K562 (cell line): Measurements from ENCODE around the gene TNFRSF18. TPM values are rescaled to one million over a fixed set of nuclear protein-coding genes. Genes with fewer than 3 reads are reported as not detected.

Experiments
- CBFB ChIP-seq: sonication (generic); formaldehyde crosslinking; IDR thresholded peaks from 2 replicates; pipeline ENCODE4 v1.4.0; 2020; ENCODE audit warnings: mild to moderate bottlenecking, missing genetic modification reagents
- CBX5 ChIP-seq: IDR thresholded peaks from 2 replicates; pipeline ENCODE4 v1.6.1; 2014; ENCODE audit warnings: low read depth, borderline replicate concordance
- CHD4 ChIP-seq: fragments of 200-600 bp; sonication (generic); IDR thresholded peaks from 3 replicates; pipeline ENCODE4 v1.6.1; 2012; ENCODE audit warnings: low read depth, mild to moderate bottlenecking, mixed read lengths, low read length, inconsistent platforms; ENCODE audit not compliant: insufficient read depth, insufficient replicate concordance, poor library complexity, severe bottlenecking
- JUND ChIP-seq, 2 experiments: IDR thresholded peaks; 2 replicates in 1 of 2; 3 replicates in 1 of 2; pipeline ENCODE4 v1.6.1; 2011; ENCODE audit warnings: borderline replicate concordance in 2 of 2, low read depth in 2 of 2, low read length in 2 of 2, improper control_type of control experiment in 1 of 2, missing biosample characterization in 1 of 2, missing genetic modification characterization in 1 of 2, missing genetic modification reagents in 1 of 2
- PPARD ChIP-seq: fragments of 250-450 bp; sonication (Bioruptor Pico); IDR thresholded peaks from 2 replicates; pipeline ENCODE4 v1.8.0; 2022; ENCODE audit warnings: inconsistent platforms, mild to moderate bottlenecking, moderate library complexity
- RBM17 ChIP-seq: fragments of 200-400 bp; formaldehyde crosslinking; IDR thresholded peaks from 2 replicates; pipeline ENCODE4 v1.6.1; 2017; ENCODE audit warnings: low read depth, mild to moderate bottlenecking, low read length, borderline replicate concordance
- SMAD1 ChIP-seq: fragments of 150-350 bp; IDR thresholded peaks from 2 replicates; pipeline ENCODE4 v1.6.1; 2014; ENCODE audit warnings: low read length, low read depth; ENCODE audit not compliant: partially characterized antibody
- SMAD3 ChIP-seq: fragments of 450-650 bp; formaldehyde crosslinking; conservative IDR thresholded peaks from 2 replicates; pipeline ENCODE4 v1.4.0; 2020; ENCODE audit warnings: mild to moderate bottlenecking
- TRIM24 ChIP-seq, 2 experiments: fragments of 450-650 bp; IDR thresholded peaks; 2 replicates each; pipeline ENCODE4 v1.6.1; 2016
- polyA plus RNA-seq, 8 experiments: library from polyadenylated mRNA; depleted of rRNA in 4 of 8; stranded (reverse) in 5 of 8; unstranded in 3 of 8; fragments of >200 nt; fragmentation: Nextera tagmentation in 2 of 8; fragmentation: Illumina TruSeq in 1 of 8; extraction: Ambion mirVana in 2 of 8; extraction: Trizol in 1 of 8; gene quantifications; 2 replicates each; pipeline versions ENCODE4 v1.2.1 to v1.2.3, GENCODE V29; 2011 to 2014; ENCODE audit warnings: inconsistent platforms in 1 of 8, missing spikeins in 1 of 8
- total RNA-seq, 7 experiments: library from RNA; depleted of rRNA in 6 of 7; stranded (reverse); fragments of >200 nt in 6 of 7; fragmentation: Illumina TruSeq in 2 of 7; extraction: Trizol in 2 of 7; gene quantifications; 2 replicates each; pipeline versions ENCODE4 v1.2.1 to v1.2.3, GENCODE V29; 2011 to 2021; ENCODE audit warnings: low replicate concordance in 1 of 7
- TF ChIP-seq, protein P1 (sequence below): sonication (generic); formaldehyde crosslinking; IDR thresholded peaks from 2 replicates; pipeline ENCODE4 v1.8.0; 2022; ENCODE audit warnings: mild to moderate bottlenecking, low read depth, missing genetic modification reagents
- TF ChIP-seq, protein P2 (sequence below): fragments of 200-600 bp; sonication (generic); IDR thresholded peaks from one replicate; pipeline ENCODE4 v1.6.1; 2012; ENCODE audit warnings: mild to moderate bottlenecking, low read depth, low read length, inconsistent platforms
- TF ChIP-seq, protein P3 (sequence below): fragments of 450-650 bp; formaldehyde crosslinking; IDR thresholded peaks from 2 replicates; pipeline ENCODE4 v1.4.0; 2020; ENCODE audit warnings: mild to moderate bottlenecking, moderate library complexity

Gene TNFRSF18
- total and polyA plus RNA-seq, 9 of the 15 experiments (the other 6 are each of a cell fraction or from before 2014, with no cell fraction given), result 0.24 to 0.27 TPM; not detected in 7

DNA sequence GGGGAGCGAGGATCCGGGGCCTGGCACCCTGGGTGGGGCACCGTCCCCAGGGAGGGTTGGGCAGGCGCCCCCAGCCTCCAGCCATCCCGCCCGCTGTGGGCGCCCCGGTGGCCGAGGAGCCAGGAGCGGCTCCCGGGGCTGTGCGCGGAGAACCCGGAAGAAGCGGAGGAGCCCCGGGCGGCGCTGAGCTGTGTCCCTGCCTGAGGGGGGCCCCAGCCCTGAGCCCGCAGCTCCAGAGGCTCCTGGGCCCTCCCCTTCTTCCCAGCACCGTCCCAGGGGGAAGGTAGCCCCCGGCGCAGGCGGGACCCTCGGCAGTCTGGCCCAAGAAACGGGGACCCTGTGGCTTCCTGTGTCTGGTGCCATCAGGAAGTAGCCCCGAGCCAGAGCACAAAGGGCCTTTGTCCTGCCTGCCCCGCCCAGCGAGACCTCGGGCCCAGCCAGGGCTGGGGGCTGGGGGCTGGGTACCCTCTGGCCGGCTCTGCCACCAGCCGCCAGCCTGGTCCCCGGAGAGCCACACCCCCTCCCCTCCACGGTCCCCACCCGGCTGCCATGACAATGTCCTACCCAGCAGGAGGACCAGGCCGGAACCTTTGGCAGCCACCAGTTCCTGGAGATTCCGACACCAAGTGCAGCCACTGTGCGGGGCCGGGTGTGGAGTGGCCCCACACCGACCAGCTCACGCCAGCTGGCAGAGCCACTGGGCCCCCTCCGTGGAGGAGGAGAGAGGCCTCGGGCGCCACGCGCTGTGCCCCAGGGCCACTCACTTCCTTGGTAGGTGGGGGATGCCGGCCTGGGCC, 48.3 kb downstream of the TNFRSF18 start (continued):
- TF ChIP-seq RBM17, result no peak
- TF ChIP-seq CBFB, result 0 out of 2 replicates have a peak, but pooled peaks have one; percentile 21
- no peak for TF ChIP-seq CHD4
- TF ChIP-seq, protein P1, sequence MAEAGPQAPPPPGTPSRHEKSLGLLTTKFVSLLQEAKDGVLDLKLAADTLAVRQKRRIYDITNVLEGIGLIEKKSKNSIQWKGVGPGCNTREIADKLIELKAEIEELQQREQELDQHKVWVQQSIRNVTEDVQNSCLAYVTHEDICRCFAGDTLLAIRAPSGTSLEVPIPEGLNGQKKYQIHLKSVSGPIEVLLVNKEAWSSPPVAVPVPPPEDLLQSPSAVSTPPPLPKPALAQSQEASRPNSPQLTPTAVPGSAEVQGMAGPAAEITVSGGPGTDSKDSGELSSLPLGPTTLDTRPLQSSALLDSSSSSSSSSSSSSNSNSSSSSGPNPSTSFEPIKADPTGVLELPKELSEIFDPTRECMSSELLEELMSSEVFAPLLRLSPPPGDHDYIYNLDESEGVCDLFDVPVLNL (CRISPR knock-in tag), result no peak
- TF ChIP-seq TRIM24 (IDR thresholded peaks at IDR 0.05), result no peak
- TF ChIP-seq, protein P2, sequence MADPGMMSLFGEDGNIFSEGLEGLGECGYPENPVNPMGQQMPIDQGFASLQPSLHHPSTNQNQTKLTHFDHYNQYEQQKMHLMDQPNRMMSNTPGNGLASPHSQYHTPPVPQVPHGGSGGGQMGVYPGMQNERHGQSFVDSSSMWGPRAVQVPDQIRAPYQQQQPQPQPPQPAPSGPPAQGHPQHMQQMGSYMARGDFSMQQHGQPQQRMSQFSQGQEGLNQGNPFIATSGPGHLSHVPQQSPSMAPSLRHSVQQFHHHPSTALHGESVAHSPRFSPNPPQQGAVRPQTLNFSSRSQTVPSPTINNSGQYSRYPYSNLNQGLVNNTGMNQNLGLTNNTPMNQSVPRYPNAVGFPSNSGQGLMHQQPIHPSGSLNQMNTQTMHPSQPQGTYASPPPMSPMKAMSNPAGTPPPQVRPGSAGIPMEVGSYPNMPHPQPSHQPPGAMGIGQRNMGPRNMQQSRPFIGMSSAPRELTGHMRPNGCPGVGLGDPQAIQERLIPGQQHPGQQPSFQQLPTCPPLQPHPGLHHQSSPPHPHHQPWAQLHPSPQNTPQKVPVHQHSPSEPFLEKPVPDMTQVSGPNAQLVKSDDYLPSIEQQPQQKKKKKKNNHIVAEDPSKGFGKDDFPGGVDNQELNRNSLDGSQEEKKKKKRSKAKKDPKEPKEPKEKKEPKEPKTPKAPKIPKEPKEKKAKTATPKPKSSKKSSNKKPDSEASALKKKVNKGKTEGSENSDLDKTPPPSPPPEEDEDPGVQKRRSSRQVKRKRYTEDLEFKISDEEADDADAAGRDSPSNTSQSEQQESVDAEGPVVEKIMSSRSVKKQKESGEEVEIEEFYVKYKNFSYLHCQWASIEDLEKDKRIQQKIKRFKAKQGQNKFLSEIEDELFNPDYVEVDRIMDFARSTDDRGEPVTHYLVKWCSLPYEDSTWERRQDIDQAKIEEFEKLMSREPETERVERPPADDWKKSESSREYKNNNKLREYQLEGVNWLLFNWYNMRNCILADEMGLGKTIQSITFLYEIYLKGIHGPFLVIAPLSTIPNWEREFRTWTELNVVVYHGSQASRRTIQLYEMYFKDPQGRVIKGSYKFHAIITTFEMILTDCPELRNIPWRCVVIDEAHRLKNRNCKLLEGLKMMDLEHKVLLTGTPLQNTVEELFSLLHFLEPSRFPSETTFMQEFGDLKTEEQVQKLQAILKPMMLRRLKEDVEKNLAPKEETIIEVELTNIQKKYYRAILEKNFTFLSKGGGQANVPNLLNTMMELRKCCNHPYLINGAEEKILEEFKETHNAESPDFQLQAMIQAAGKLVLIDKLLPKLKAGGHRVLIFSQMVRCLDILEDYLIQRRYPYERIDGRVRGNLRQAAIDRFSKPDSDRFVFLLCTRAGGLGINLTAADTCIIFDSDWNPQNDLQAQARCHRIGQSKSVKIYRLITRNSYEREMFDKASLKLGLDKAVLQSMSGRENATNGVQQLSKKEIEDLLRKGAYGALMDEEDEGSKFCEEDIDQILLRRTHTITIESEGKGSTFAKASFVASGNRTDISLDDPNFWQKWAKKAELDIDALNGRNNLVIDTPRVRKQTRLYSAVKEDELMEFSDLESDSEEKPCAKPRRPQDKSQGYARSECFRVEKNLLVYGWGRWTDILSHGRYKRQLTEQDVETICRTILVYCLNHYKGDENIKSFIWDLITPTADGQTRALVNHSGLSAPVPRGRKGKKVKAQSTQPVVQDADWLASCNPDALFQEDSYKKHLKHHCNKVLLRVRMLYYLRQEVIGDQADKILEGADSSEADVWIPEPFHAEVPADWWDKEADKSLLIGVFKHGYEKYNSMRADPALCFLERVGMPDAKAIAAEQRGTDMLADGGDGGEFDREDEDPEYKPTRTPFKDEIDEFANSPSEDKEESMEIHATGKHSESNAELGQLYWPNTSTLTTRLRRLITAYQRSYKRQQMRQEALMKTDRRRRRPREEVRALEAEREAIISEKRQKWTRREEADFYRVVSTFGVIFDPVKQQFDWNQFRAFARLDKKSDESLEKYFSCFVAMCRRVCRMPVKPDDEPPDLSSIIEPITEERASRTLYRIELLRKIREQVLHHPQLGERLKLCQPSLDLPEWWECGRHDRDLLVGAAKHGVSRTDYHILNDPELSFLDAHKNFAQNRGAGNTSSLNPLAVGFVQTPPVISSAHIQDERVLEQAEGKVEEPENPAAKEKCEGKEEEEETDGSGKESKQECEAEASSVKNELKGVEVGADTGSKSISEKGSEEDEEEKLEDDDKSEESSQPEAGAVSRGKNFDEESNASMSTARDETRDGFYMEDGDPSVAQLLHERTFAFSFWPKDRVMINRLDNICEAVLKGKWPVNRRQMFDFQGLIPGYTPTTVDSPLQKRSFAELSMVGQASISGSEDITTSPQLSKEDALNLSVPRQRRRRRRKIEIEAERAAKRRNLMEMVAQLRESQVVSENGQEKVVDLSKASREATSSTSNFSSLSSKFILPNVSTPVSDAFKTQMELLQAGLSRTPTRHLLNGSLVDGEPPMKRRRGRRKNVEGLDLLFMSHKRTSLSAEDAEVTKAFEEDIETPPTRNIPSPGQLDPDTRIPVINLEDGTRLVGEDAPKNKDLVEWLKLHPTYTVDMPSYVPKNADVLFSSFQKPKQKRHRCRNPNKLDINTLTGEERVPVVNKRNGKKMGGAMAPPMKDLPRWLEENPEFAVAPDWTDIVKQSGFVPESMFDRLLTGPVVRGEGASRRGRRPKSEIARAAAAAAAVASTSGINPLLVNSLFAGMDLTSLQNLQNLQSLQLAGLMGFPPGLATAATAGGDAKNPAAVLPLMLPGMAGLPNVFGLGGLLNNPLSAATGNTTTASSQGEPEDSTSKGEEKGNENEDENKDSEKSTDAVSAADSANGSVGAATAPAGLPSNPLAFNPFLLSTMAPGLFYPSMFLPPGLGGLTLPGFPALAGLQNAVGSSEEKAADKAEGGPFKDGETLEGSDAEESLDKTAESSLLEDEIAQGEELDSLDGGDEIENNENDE, result no peak
- no peak for TF ChIP-seq PPARD (CRISPR knock-in tag)
- no peak for TF ChIP-seq SMAD1
- TF ChIP-seq CBX5, result no peak
- no peak for TF ChIP-seq SMAD3
- TF ChIP-seq, protein P3, sequence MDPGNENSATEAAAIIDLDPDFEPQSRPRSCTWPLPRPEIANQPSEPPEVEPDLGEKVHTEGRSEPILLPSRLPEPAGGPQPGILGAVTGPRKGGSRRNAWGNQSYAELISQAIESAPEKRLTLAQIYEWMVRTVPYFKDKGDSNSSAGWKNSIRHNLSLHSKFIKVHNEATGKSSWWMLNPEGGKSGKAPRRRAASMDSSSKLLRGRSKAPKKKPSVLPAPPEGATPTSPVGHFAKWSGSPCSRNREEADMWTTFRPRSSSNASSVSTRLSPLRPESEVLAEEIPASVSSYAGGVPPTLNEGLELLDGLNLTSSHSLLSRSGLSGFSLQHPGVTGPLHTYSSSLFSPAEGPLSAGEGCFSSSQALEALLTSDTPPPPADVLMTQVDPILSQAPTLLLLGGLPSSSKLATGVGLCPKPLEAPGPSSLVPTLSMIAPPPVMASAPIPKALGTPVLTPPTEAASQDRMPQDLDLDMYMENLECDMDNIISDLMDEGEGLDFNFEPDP (CRISPR knock-in tag), result no peak
- TF ChIP-seq JUND (IDR thresholded peaks at IDR 0.05; ENCODE audit: borderline replicate concordance, low read depth, low read length), result no peak
- no peak for TF ChIP-seq JUND (tag; IDR thresholded peaks at IDR 0.05; ENCODE audit: borderline replicate concordance, low read depth, low read length)
